Panc1 (cell line): ENCODE measurements around the gene KRI1.

Source experiments
- CTCF ChIP-seq: fragments of 450-650 bp; IDR thresholded peaks from 2 replicates; pipeline ENCODE4 v1.5.1; 2017; ENCODE audit warnings: mild to moderate bottlenecking
- POLR2AphosphoS5 ChIP-seq: IDR thresholded peaks from 2 replicates; pipeline ENCODE4 v1.6.1; 2012; ENCODE audit warnings: mild to moderate bottlenecking, low read depth, low read length, moderate library complexity

DNA sequence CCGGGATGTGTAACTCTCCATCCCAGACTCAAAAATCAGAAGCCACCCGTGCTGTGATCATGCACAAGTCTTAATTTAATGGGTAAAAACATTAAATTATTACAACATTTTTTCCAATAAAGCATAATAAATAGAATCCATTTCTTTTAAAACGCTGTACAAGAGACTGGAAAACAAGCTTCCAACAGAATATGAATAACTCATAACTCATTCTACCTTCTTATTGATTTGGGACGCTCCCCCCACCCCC is 523 bp upstream of the KRI1 start:
- TF ChIP-seq CTCF (no peak), POLR2AphosphoS5 (no peak)
